Measurements from ENCODE around the gene ARHGDIG. TPM values are rescaled to one million over a fixed set of nuclear protein-coding genes. Genes with fewer than 3 reads are reported as not detected.

The ARHGDIG gene
- total RNA-seq, 4 donors from 2014 or later: 1.2 to 2.7 (median 1.8) TPM

- Histone ChIP-seq H3K4me1 (no peaks in the 10 kb centered on the region), H3K27ac (no peak overlapping the region)
Observed at GRCh38 chr16:263182-263774, 17.1 kb upstream of the ARHGDIG start.

GRCh38 chr16:263944-264343 is 16.4 kb upstream of the ARHGDIG start:
- peaks cover 0 to 70% of the 10 kb centered on the region in 2 donors for H3K36me3 ChIP-seq
- no peak for ATAC-seq
- H3K4me3 ChIP-seq: no peak overlapping the region
- no peaks in the 10 kb centered on the region for H3K27me3 ChIP-seq
- TF ChIP-seq POLR2AphosphoS5 (IDR thresholded peaks at IDR 0.05): no peak
- TF ChIP-seq EP300 (IDR thresholded peaks at IDR 0.05): no peak
- TF ChIP-seq CTCF (IDR thresholded peaks at IDR 0.05): no peak
- no peak for TF ChIP-seq POLR2A (IDR thresholded peaks at IDR 0.05)
- 90% methylated on average over 3 of the region's 17 CpGs; no CpG with 5 or more reads in 1 of the 2 donors for WGBS, 2 donors (ENCODE audit: low coverage in 1 of 2)
- H3K27ac ChIP-seq: no peak overlapping the region
- no peaks in the 10 kb centered on the region for H3K9me3 ChIP-seq
- no peaks in the 10 kb centered on the region for H3K4me1 ChIP-seq

More at GRCh38 chr16:263182-263774, 17.1 kb upstream of the ARHGDIG start:
- no peak for ATAC-seq
- no peaks in the 10 kb centered on the region for H3K27me3 ChIP-seq
- 85 to 88% methylated on average over 5 to 8 of the region's 35 CpGs for WGBS, 2 donors (ENCODE audit: low coverage in 1 of 2)
- H3K4me3 ChIP-seq: no peak overlapping the region
- no peaks in the 10 kb centered on the region for H3K9me3 ChIP-seq
- TF ChIP-seq CTCF (IDR thresholded peaks at IDR 0.05): no peak
- TF ChIP-seq POLR2A (IDR thresholded peaks at IDR 0.05): no peak
- no peak for TF ChIP-seq EP300 (IDR thresholded peaks at IDR 0.05)
- TF ChIP-seq POLR2AphosphoS5 (IDR thresholded peaks at IDR 0.05): no peak
- peaks cover 0 to 75% of the 10 kb centered on the region in 2 donors for H3K36me3 ChIP-seq

- no peak for TF ChIP-seq CTCF (IDR thresholded peaks at IDR 0.05)
- H3K36me3 ChIP-seq: peaks cover 0 to 64% of the 10 kb centered on the region in 2 donors
Observed at GRCh38 chr16:264440-264951, 15.9 kb upstream of the ARHGDIG start.

GRCh38 chr16:265002-265529 is 15.3 kb upstream of the ARHGDIG start:
- no peak for ATAC-seq

More at GRCh38 chr16:264440-264951, 15.9 kb upstream of the ARHGDIG start:
- no peak for ATAC-seq
- no peak overlapping the region for H3K4me3 ChIP-seq
- H3K4me1 ChIP-seq: no peaks in the 10 kb centered on the region
- no CpG with 5 or more reads among the region's 23 CpGs for WGBS, 2 donors (ENCODE audit: low coverage in 1 of 2)
- no peaks in the 10 kb centered on the region for H3K27me3 ChIP-seq
- no peaks in the 10 kb centered on the region for H3K9me3 ChIP-seq
- no peak overlapping the region for H3K27ac ChIP-seq

More at GRCh38 chr16:265002-265529, 15.3 kb upstream of the ARHGDIG start:
- H3K36me3 ChIP-seq: peaks cover 0 to 58% of the 10 kb centered on the region in 2 donors
- H3K4me1 ChIP-seq: no peaks in the 10 kb centered on the region
- H3K9me3 ChIP-seq: no peaks in the 10 kb centered on the region
- WGBS, 2 donors (ENCODE audit: low coverage in 1 of 2): 80% methylated on average over 4 of the region's 14 CpGs; no CpG with 5 or more reads in 1 of the 2 donors
- TF ChIP-seq EP300 (IDR thresholded peaks at IDR 0.05): no peak
- TF ChIP-seq CTCF (IDR thresholded peaks at IDR 0.05): no peak
- no peak for TF ChIP-seq POLR2A (IDR thresholded peaks at IDR 0.05)
- no peak for TF ChIP-seq POLR2AphosphoS5 (IDR thresholded peaks at IDR 0.05)
- H3K27me3 ChIP-seq: no peaks in the 10 kb centered on the region
- H3K4me3 ChIP-seq: no peak overlapping the region
- H3K27ac ChIP-seq: no peak overlapping the region
